GM23248 (cell line): ENCODE results near the gene H3-3A. TPM values are rescaled to one million over a fixed set of nuclear protein-coding genes. Genes with fewer than 3 reads are reported as not detected.

Experiments used
- DNase-seq: peaks from one replicate; pipeline ENCODE4 v3.0.0-alpha.2; 2015
- H2AFZ ChIP-seq: fragments of 200-600 bp; sonication (generic); 2 replicates; pipeline ENCODE4 v1.6.1; 2016; ENCODE audit warnings: antibody characterized with exemption
- H3F3A ChIP-seq: fragments of 200-600 bp; sonication (generic); 2 replicates; pipeline ENCODE4 v1.6.1; 2016; ENCODE audit warnings: mild to moderate bottlenecking, antibody characterized with exemption, mixed run types; ENCODE audit not compliant: insufficient read depth
- H3K27ac ChIP-seq: fragments of 200-600 bp; sonication (generic); 2 replicates; pipeline ENCODE4 v1.5.1; 2016; ENCODE audit warnings: mild to moderate bottlenecking
- H3K27me3 ChIP-seq: fragments of 200-600 bp; sonication (generic); replicated peaks from 2 replicates; pipeline ENCODE4 v1.6.1; 2016; ENCODE audit warnings: mild to moderate bottlenecking; ENCODE audit not compliant: insufficient read depth
- H3K36me3 ChIP-seq: fragments of 200-600 bp; sonication (generic); 2 replicates; pipeline ENCODE4 v1.6.1; 2016; ENCODE audit warnings: low read depth, mild to moderate bottlenecking
- H3K4me1 ChIP-seq: fragments of 200-600 bp; sonication (generic); 2 replicates; pipeline ENCODE4 v1.6.1; 2016; ENCODE audit warnings: mild to moderate bottlenecking; ENCODE audit not compliant: insufficient read depth
- H3K4me2 ChIP-seq: fragments of 200-600 bp; sonication (generic); one replicate; pipeline ENCODE4 v1.6.1; 2016; ENCODE audit warnings: mild to moderate bottlenecking; ENCODE audit not compliant: unreplicated experiment
- H3K4me3 ChIP-seq: fragments of 200-600 bp; sonication (generic); 2 replicates; pipeline ENCODE4 v1.5.1; 2016; ENCODE audit warnings: mild to moderate bottlenecking
- H3K79me2 ChIP-seq: fragments of 200-600 bp; sonication (generic); 2 replicates; pipeline ENCODE4 v1.6.1; 2016; ENCODE audit warnings: mild to moderate bottlenecking; ENCODE audit not compliant: insufficient read depth
- H3K9ac ChIP-seq: fragments of 200-600 bp; sonication (generic); 2 replicates; pipeline ENCODE4 v1.6.1; 2016; ENCODE audit warnings: mild to moderate bottlenecking
- H3K9me2 ChIP-seq: fragments of 200-600 bp; sonication (generic); 2 replicates; pipeline ENCODE4 v1.6.1; 2016; ENCODE audit warnings: mixed run types, mild to moderate bottlenecking, moderate library complexity; ENCODE audit not compliant: insufficient read depth
- H3K9me3 ChIP-seq: fragments of 200-600 bp; sonication (generic); one replicate; pipeline ENCODE4 v1.6.1; 2017; ENCODE audit warnings: low read depth
- H4K20me1 ChIP-seq: fragments of 200-600 bp; sonication (generic); 2 replicates; pipeline ENCODE4 v1.6.0; 2016; ENCODE audit not compliant: insufficient read depth
- EZH2 ChIP-seq: fragments of 200-600 bp; sonication (generic); IDR thresholded peaks from 2 replicates; pipeline ENCODE4 v1.6.1; 2018; ENCODE audit warnings: antibody characterized with exemption, mild to moderate bottlenecking; ENCODE audit not compliant: insufficient read depth, poor library complexity, severe bottlenecking
- EZH2phosphoT487 ChIP-seq: fragments of 200-600 bp; sonication (generic); IDR thresholded peaks from 2 replicates; pipeline ENCODE4 v1.6.1; 2018; ENCODE audit warnings: antibody characterized with exemption, moderate library complexity, mild to moderate bottlenecking, low read depth; ENCODE audit not compliant: insufficient read depth
- WGBS, 2 experiments: methylation state at CpG; one replicate each; pipeline ENCODE4 v1.1.6; 2015 to 2017; ENCODE audit warnings: low lambda C conversion rate in 2 of 2, low coverage in 1 of 2; ENCODE audit errors: missing lambda C conversion rate in 2 of 2; 5-methylcytosine and 5-hydroxymethylcytosine counted together
- in situ Hi-C: fragments of 300-500 bp; cut with MboI; formaldehyde crosslinking; loops from 2 replicates; pipeline ENCODE4 v1.15.0; 2020
- polyA plus RNA-seq: library from polyadenylated mRNA; unstranded; fragments of >200 nt; fragmentation: Nextera tagmentation; extraction: Ambion mirVana; gene quantifications from 2 replicates; pipeline ENCODE4 v1.2.1, GENCODE V29; 2016
- total RNA-seq: library from RNA; depleted of rRNA; stranded (reverse); fragments of >200 nt; shearing (Covaris generic); gene quantifications from 2 replicates; pipeline ENCODE4 v1.2.3, GENCODE V29; 2014

The H3-3A gene
- total and polyA plus RNA-seq, 2 experiments from 2014 or later = 212 to 264 TPM

DNA sequence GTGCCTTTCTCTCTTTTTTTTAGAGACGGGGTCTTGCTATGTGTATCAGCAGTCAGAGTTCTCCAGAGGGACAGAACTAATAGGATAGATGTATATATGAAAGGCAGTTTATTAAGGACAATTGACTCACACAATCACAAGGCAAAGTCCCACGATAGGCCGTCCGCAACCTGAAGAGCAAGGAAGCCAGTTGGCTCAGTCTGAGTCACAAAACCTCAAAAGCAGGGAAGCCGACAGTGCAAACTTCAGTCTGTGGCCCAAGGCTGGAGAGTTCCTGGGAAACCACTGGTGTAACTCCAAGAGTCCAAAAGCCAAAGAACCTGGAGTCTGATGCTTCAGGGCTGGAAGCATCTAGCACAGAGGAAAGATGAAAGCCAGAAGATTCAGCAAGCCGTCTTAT, 16.3 kb upstream of the H3-3A start:
- no peak overlapping the region for H2AFZ ChIP-seq
- H3K27me3 ChIP-seq = peaks cover 5% of the 10 kb centered on the region; the same call in 1 of the 2 replicates
- no peak for TF ChIP-seq EZH2phosphoT487
- no peak for TF ChIP-seq EZH2
- H3K4me3 ChIP-seq = no peak overlapping the region
- peak overlapping the region; percentile 18 for H3K4me2 ChIP-seq
- no peaks in the 10 kb centered on the region for H3K36me3 ChIP-seq
- no peaks in the 10 kb centered on the region for H4K20me1 ChIP-seq
- in situ Hi-C loops = no loop called here
- peak; percentile 91 for DNase-seq
- 28 to 31% methylated on average over 6 of the region's 6 CpGs for WGBS, 2 experiments
- no peaks in the 10 kb centered on the region for H3K9me2 ChIP-seq
- H3K9ac ChIP-seq = no peak overlapping the region
- H3K4me1 ChIP-seq = peaks cover 21% of the 10 kb centered on the region
- H3F3A ChIP-seq = peaks cover 25% of the 10 kb centered on the region
- H3K27ac ChIP-seq = no peak overlapping the region
- no peaks in the 10 kb centered on the region for H3K79me2 ChIP-seq
- no peaks in the 10 kb centered on the region for H3K9me3 ChIP-seq

- 0 to 4% methylated on average over 1 of the region's 1 CpG for WGBS, 2 experiments
- no peak overlapping the region for H3K9ac ChIP-seq
- H3K27ac ChIP-seq = 0 out of 2 replicates have a peak overlapping the region, but pooled peaks have one; percentile 20
- H3K4me1 ChIP-seq = peaks cover 21% of the 10 kb centered on the region
- no peaks in the 10 kb centered on the region for H3K36me3 ChIP-seq
- no peaks in the 10 kb centered on the region for H3K9me2 ChIP-seq
- no peaks in the 10 kb centered on the region for H3K9me3 ChIP-seq
- no peak overlapping the region for H3K4me3 ChIP-seq
- no peak for TF ChIP-seq EZH2
- no peak for TF ChIP-seq EZH2phosphoT487
- no peak overlapping the region for H2AFZ ChIP-seq
- H3F3A ChIP-seq = peaks cover 25% of the 10 kb centered on the region
- no peaks in the 10 kb centered on the region for H3K79me2 ChIP-seq
- no peaks in the 10 kb centered on the region for H3K27me3 ChIP-seq
- no peaks in the 10 kb centered on the region for H4K20me1 ChIP-seq
- no peak overlapping the region for H3K4me2 ChIP-seq
- peak; percentile 80 for DNase-seq
- in situ Hi-C loops = no loop called here
These were observed 15.0 kb upstream of the H3-3A start for GRCh38 chr1:226047495-226047894.

DNA sequence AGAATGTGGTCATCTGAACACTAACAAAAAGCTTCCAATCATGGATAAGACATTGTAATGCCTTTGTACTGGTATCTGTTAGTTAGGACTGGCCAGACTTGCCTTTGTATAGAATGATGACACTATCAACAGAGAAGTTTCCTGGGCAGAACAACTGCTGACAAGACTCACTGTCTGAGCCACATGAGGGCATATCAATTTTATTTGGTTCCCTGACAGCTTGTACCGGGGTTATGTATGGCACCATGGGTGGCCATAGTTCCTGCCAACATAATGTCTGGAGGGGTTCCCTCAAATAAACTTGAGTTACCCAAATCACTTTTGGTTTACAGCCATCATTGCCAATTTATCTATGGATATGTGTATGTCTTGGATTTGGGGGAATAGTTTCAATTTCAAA, 13.6 kb upstream of the H3-3A start:
- Histone ChIP-seq H3K4me3 (no peak overlapping the region), H3K27ac (no peak overlapping the region), H3K4me2 (no peak overlapping the region), H3K36me3 (no peaks in the 10 kb centered on the region), H3K9me3 (no peaks in the 10 kb centered on the region), H3K27me3 (no peaks in the 10 kb centered on the region), H3K79me2 (no peaks in the 10 kb centered on the region), H3K9ac (no peak overlapping the region), H4K20me1 (no peaks in the 10 kb centered on the region), H3K9me2 (no peaks in the 10 kb centered on the region), H3K4me1 (peaks cover 21% of the 10 kb centered on the region), H2AFZ (no peak overlapping the region), H3F3A (peaks cover 25% of the 10 kb centered on the region)
- 95 to 100% methylated on average over 1 of the region's 1 CpG for WGBS, 2 experiments
- DNase-seq = no peak
- TF ChIP-seq EZH2phosphoT487 = no peak
- no peak for TF ChIP-seq EZH2
- in situ Hi-C loops = no loop called here

- TF ChIP-seq EZH2phosphoT487 (no peak), EZH2 (no peak)
- H3K4me2 ChIP-seq = no peak overlapping the region
- in situ Hi-C loops = no loop called here
- H4K20me1 ChIP-seq = no peaks in the 10 kb centered on the region
- no peaks in the 10 kb centered on the region for H3K9me2 ChIP-seq
- H3K36me3 ChIP-seq = no peaks in the 10 kb centered on the region
- H3K4me1 ChIP-seq = peaks cover 21% of the 10 kb centered on the region
- no peak overlapping the region for H2AFZ ChIP-seq
- no peak overlapping the region for H3K9ac ChIP-seq
- no peak for DNase-seq
- no peak overlapping the region for H3K27ac ChIP-seq
- no peaks in the 10 kb centered on the region for H3K79me2 ChIP-seq
- WGBS, 2 experiments = 71 to 75% methylated on average over 4 of the region's 4 CpGs
- H3K9me3 ChIP-seq = no peaks in the 10 kb centered on the region
- H3K27me3 ChIP-seq = no peaks in the 10 kb centered on the region
- H3K4me3 ChIP-seq = no peak overlapping the region
- peaks cover 25% of the 10 kb centered on the region for H3F3A ChIP-seq
These were observed 12.4 kb upstream of the H3-3A start for GRCh38 chr1:226050133-226050532.

- TF ChIP-seq EZH2phosphoT487 (no peak), EZH2 (no peak)
- H2AFZ ChIP-seq = no peak overlapping the region
- no peaks in the 10 kb centered on the region for H4K20me1 ChIP-seq
- no peak overlapping the region for H3K4me3 ChIP-seq
- peak; percentile 70 for DNase-seq
- H3K27me3 ChIP-seq = no peaks in the 10 kb centered on the region
- H3K4me1 ChIP-seq = peaks cover 16% of the 10 kb centered on the region
- no peak overlapping the region for H3K27ac ChIP-seq
- H3K79me2 ChIP-seq = no peaks in the 10 kb centered on the region
- no peaks in the 10 kb centered on the region for H3K9me3 ChIP-seq
- peaks cover 15% of the 10 kb centered on the region for H3F3A ChIP-seq
- H3K9ac ChIP-seq = no peak overlapping the region
- in situ Hi-C loops = no loop called here
- no peaks in the 10 kb centered on the region for H3K36me3 ChIP-seq
- no peak overlapping the region for H3K4me2 ChIP-seq
- 63 to 68% methylated on average over 2 of the region's 2 CpGs for WGBS, 2 experiments
- H3K9me2 ChIP-seq = no peaks in the 10 kb centered on the region
These were observed 11.2 kb upstream of the H3-3A start for GRCh38 chr1:226051365-226051764.
